Endothelial cell of umbilical vein (primary cell): ENCODE data around the gene CXXC5. TPM values are rescaled to one million over a fixed set of nuclear protein-coding genes. Genes with fewer than 3 reads are reported as not detected.

ENCODE experiments used
- BruUV-seq: library from RNA; stranded (reverse); fragments of 400-500 nt; replicated peaks from 2 replicates; lab custom pipeline; 2021; lab: Mats Ljungman, UMichigan
- CTCF ChIA-PET: fragments of 300-600, 350-600 bp; sonication (Branson Sonifier 250); formaldehyde crosslinking; loops from one replicate; lab custom pipeline; 2021; ENCODE audit warnings: antibody characterized with exemption, inconsistent platforms; lab: Charles Lee
- POLR2A ChIA-PET: fragments of 300-600, 350-600 bp; sonication (Branson Sonifier 250); formaldehyde crosslinking; loops from one replicate; lab custom pipeline; 2021; ENCODE audit warnings: antibody characterized with exemption, inconsistent platforms; lab: Charles Lee
- DNase-seq: peaks from one replicate; pipeline ENCODE4 v3.0.0-alpha.2; 2011; ENCODE audit warnings: low read depth, low spot score
- FAIRE-seq: peaks from 2 replicates; lab custom pipeline; 2011; peaks lifted over from hg19 to GRCh38; lab: Jason Lieb, UNC
- H2AFZ ChIP-seq: 2 replicates; pipeline ENCODE4 v1.6.0; 2012; ENCODE audit warnings: low read depth, low read length, control low read depth, inconsistent platforms
- H3K27ac ChIP-seq: 2 replicates; pipeline ENCODE4 v1.5.1; 2011; ENCODE audit warnings: low read depth, mild to moderate bottlenecking, control low read depth, low read length, moderate library complexity; ENCODE audit not compliant: insufficient read depth
- H3K27me3 ChIP-seq, 2 experiments: 2 replicates each; pipeline versions ENCODE4 v1.6.0 to v1.6.1; 2011; ENCODE audit warnings: low read length in 2 of 2, mixed read lengths in 1 of 2; ENCODE audit not compliant: control insufficient read depth in 2 of 2, insufficient read depth in 2 of 2
- H3K36me3 ChIP-seq, 2 experiments: 2 replicates in 1 of 2; 3 replicates in 1 of 2; pipeline ENCODE4 v1.5.1; 2011; ENCODE audit warnings: low read length in 2 of 2, mild to moderate bottlenecking in 1 of 2, moderate library complexity in 1 of 2; ENCODE audit not compliant: control insufficient read depth in 2 of 2, insufficient read depth in 2 of 2; ENCODE audit errors: extremely low read depth in 1 of 2
- H3K4me1 ChIP-seq: 3 replicates; pipeline ENCODE4 v1.5.1; 2011; ENCODE audit warnings: mild to moderate bottlenecking, low read length; ENCODE audit not compliant: control insufficient read depth, insufficient read depth; ENCODE audit errors: extremely low read depth
- H3K4me2 ChIP-seq: 2 replicates; pipeline ENCODE4 v1.6.1; 2011; ENCODE audit warnings: low read length, control low read depth, mixed read lengths; ENCODE audit not compliant: insufficient read depth
- H3K4me3 ChIP-seq, 3 experiments: fragments of 200-600 bp in 1 of 3; sonication (generic), shearing (Covaris generic) in 1 of 3; replicated peaks in 1 of 3; 2 replicates each; pipeline ENCODE4 v1.5.1; 2011 to 2016; ENCODE audit warnings: control low read depth in 3 of 3, low read length in 3 of 3, mild to moderate bottlenecking in 2 of 3, inconsistent platforms in 1 of 3, low read depth in 1 of 3, moderate library complexity in 1 of 3; ENCODE audit not compliant: insufficient read depth in 1 of 3
- H3K79me2 ChIP-seq: 2 replicates; pipeline ENCODE4 v1.6.0; 2012; ENCODE audit warnings: low read length, inconsistent platforms; ENCODE audit not compliant: control insufficient read depth, insufficient read depth
- H3K9ac ChIP-seq: replicated peaks from 2 replicates; pipeline ENCODE3; 2011; ENCODE audit warnings: low read length, control low read depth; ENCODE audit not compliant: insufficient read depth; ENCODE audit errors: extremely low read depth
- H3K9me1 ChIP-seq: replicated peaks from 3 replicates; pipeline ENCODE4 v1.6.0; 2011; ENCODE audit warnings: mild to moderate bottlenecking, low read length; ENCODE audit not compliant: control insufficient read depth, insufficient read depth; ENCODE audit errors: extremely low read depth
- H3K9me3 ChIP-seq: replicated peaks from 2 replicates; pipeline ENCODE4 v1.5.1; 2012; ENCODE audit warnings: low read length, inconsistent platforms; ENCODE audit not compliant: control insufficient read depth, insufficient read depth
- H4K20me1 ChIP-seq: replicated peaks from 2 replicates; pipeline ENCODE3; 2011; ENCODE audit warnings: mild to moderate bottlenecking, low read length; ENCODE audit not compliant: control insufficient read depth, insufficient read depth; ENCODE audit errors: extremely low read depth
- CTCF ChIP-seq, 2 donors: IDR thresholded peaks; 1 replicate in 1 of 2; 2 replicates in 1 of 2; pipeline ENCODE4 v1.5.1; 2011; ENCODE audit warnings: low read length in 2 of 2, mild to moderate bottlenecking in 2 of 2, moderate library complexity in 2 of 2, control low read depth in 1 of 2, inconsistent platforms in 1 of 2, low read depth in 1 of 2; ENCODE audit not compliant: insufficient read depth in 1 of 2; ENCODE audit errors: extremely low read depth in 1 of 2
- EZH2 ChIP-seq: IDR thresholded peaks from 2 replicates; pipeline ENCODE4 v1.6.1; 2012; ENCODE audit warnings: borderline replicate concordance, low read depth, mild to moderate bottlenecking, moderate library complexity, low read length, inconsistent platforms; ENCODE audit not compliant: severe bottlenecking
- FOS ChIP-seq: IDR thresholded peaks from 2 replicates; pipeline ENCODE4 v1.6.1; 2011; ENCODE audit warnings: mild to moderate bottlenecking, low read length, moderate library complexity, borderline replicate concordance; ENCODE audit not compliant: insufficient read depth
- GATA2 ChIP-seq: IDR thresholded peaks from 2 replicates; pipeline ENCODE4 v1.7.0; 2011; ENCODE audit warnings: low read depth, mild to moderate bottlenecking, moderate library complexity, mixed read lengths, low read length; ENCODE audit not compliant: insufficient read length, insufficient read depth
- JUN ChIP-seq: IDR thresholded peaks from 2 replicates; pipeline ENCODE4 v1.6.1; 2011; ENCODE audit warnings: borderline replicate concordance, low read depth; ENCODE audit not compliant: insufficient read length, insufficient read depth
- MAX ChIP-seq: IDR thresholded peaks from 2 replicates; pipeline ENCODE4 v1.6.1; 2011; ENCODE audit not compliant: insufficient read depth, insufficient read length
- MYC ChIP-seq: IDR thresholded peaks from one replicate; pipeline ENCODE4 v1.6.1; 2011; ENCODE audit warnings: mild to moderate bottlenecking, low read depth, low read length
- POLR2A ChIP-seq: IDR thresholded peaks from 2 replicates; pipeline ENCODE4 v1.6.1; 2012; ENCODE audit warnings: low read depth, mild to moderate bottlenecking, control low read depth, low read length
- POLR2AphosphoS5 ChIP-seq: IDR thresholded peaks from 2 replicates; pipeline ENCODE4 v1.6.1; 2012; ENCODE audit warnings: low read depth, mild to moderate bottlenecking, control low read depth, low read length, moderate library complexity; ENCODE audit not compliant: insufficient read depth
- dilution Hi-C: fragments of 300-500 bp; cut with MboI; formaldehyde crosslinking; loops from one replicate; pipeline ENCODE4 v1.15.0; 2019; ENCODE audit warnings: low sequenced_read_pairs; ENCODE audit not compliant: extremely low pct_ligation_motif_present
- intact Hi-C: fragments of 100-400 bp; cut with micrococcal nuclease; formaldehyde crosslinking; loops from one replicate; pipeline ENCODE4 v1.10.0; 2022
- polyA plus RNA-seq, 4 experiments: library from polyadenylated mRNA; depleted of rRNA in 3 of 4; stranded (reverse) in 3 of 4; unstranded in 1 of 4; fragments of >200 nt; gene quantifications; 2 replicates each; pipeline versions ENCODE4 v1.2.1 to v1.2.3, GENCODE V29; 2011 to 2012; ENCODE audit warnings: missing spikeins in 1 of 4
- total RNA-seq: library from RNA; stranded (reverse); gene quantifications from 2 replicates; pipeline ENCODE4 v1.2.3, GENCODE V29; 2021

Gene CXXC5
- total and polyA plus RNA-seq, 2 donors (not counting 3 experiments of a cell fraction or from before 2014, with no cell fraction given) = 2.7 to 5.5 TPM

GRCh38 chr5:139636207-139636792 lies 11.8 kb upstream of the CXXC5 start:
- Histone ChIP-seq H3K79me2 (no peaks in the 10 kb centered on the region), H3K9ac (no peak overlapping the region), H3K4me1 (peaks cover 22% of the 10 kb centered on the region), H2AFZ (no peak overlapping the region), H3K9me1 (no peaks in the 10 kb centered on the region), H3K27ac (no peak overlapping the region), H3K36me3 (peaks cover 0 to 3% of the 10 kb centered on the region in 2 experiments), H4K20me1 (peaks cover 2% of the 10 kb centered on the region), H3K27me3 (no peaks in the 10 kb centered on the region), H3K4me2 (peak overlapping the region; percentile 53), H3K9me3 (no peaks in the 10 kb centered on the region), H3K4me3 (no peak overlapping the region)
- no peak for FAIRE-seq
- dilution Hi-C loops = no loop called here
- no peak for DNase-seq
- no TSS peak for BruUV-seq
- ChIA-PET CTCF (interaction anchor here (0.7 to 10.3 kb wide), 23 partner anchors 9 to 332 kb away, joined by 3 to 240 read pairs (median 6); partner anchors contain the start of genes CXXC5 and UBE2D2), POLR2A (interaction anchor here (0.9 to 1.4 kb wide), 3 partner anchors 12 to 54 kb away, joined by 3 to 4 read pairs (median 3); partner anchors contain the start of gene CXXC5)
- TF ChIP-seq JUN = no peak
- no peak for TF ChIP-seq POLR2A
- TF ChIP-seq GATA2 = no peak
- TF ChIP-seq EZH2 = no peak
- TF ChIP-seq MAX = no peak
- TF ChIP-seq CTCF (IDR thresholded peaks at IDR 0.05; ENCODE audit: extremely low read depth in 1 of 2, insufficient read depth in 1 of 2, low read depth in 1 of 2, low read length in 2 of 2) = no peak
- TF ChIP-seq POLR2AphosphoS5 = no peak
- no peak for TF ChIP-seq MYC
- TF ChIP-seq FOS = no peak
- intact Hi-C loops = loop anchor here (2.0 kb wide), 1 partner anchor 35 kb away; no protein-coding TSS in a partner anchor
